EL (cell line): ENCODE data around the gene SORCS3.

Experiments
- DNase-seq: peaks from one replicate; pipeline ENCODE4 v3.0.0-alpha.2; 2016

The SORCS3 gene

GRCh38 chr10:104648421-104648820, 7.3 kb downstream of the SORCS3 start:
- DNase-seq = no peak

- no peak for DNase-seq
Measured at GRCh38 chr10:104650072-104650471, 9.0 kb downstream of the SORCS3 start.

GRCh38 chr10:104650635-104651331, 9.7 kb downstream of the SORCS3 start:
- DNase-seq = no peak

GRCh38 chr10:104657036-104657435, 15.9 kb downstream of the SORCS3 start:
- DNase-seq = no peak

DNA sequence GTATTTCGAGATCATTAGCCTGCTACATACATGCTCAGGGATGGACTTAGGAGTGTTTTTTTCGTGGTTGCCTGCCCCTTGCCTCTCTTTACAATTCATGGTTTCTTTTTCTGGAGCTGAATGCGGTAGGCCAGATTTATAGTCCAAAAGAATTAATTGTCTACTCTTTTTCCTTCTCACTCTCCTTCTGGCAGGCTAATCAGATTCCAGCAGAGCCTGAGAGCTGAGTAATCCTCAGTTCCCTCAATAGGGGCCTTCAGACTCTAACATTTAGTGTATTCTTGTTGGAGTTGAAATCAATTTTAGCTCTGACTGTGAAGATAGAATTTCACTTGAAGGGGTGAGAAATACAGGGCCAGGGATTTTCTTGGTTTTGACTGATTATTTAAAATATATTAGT, 16.4 kb downstream of the SORCS3 start:
- DNase-seq = no peak

- no peak for DNase-seq
Measured at GRCh38 chr10:104658067-104658466, 17.0 kb downstream of the SORCS3 start.

DNA sequence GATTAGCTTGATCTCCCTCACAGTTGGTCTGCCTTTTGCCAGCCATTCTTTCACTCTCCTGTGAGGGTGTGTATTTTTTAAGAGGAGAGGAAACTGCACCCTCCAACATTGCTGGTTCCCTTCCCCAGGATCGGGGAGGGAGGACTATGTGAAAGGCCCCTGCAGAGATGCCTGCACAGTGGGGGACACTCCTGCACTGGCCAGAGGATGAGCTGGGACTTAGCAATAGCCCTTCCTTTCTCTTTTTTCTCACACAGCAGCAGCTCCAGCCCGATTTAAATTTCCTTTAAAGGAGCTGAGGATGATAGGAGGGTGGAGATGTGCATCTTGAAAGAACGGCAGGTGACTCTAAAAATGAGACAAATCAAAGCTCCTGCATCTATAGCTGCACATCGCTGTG, 18.7 kb downstream of the SORCS3 start:
- DNase-seq = no peak

- no peak for DNase-seq
Measured at GRCh38 chr10:104663076-104663475, 22.0 kb downstream of the SORCS3 start.

- DNase-seq = no peak
Measured at GRCh38 chr10:104663563-104663962, 22.5 kb downstream of the SORCS3 start.

DNA sequence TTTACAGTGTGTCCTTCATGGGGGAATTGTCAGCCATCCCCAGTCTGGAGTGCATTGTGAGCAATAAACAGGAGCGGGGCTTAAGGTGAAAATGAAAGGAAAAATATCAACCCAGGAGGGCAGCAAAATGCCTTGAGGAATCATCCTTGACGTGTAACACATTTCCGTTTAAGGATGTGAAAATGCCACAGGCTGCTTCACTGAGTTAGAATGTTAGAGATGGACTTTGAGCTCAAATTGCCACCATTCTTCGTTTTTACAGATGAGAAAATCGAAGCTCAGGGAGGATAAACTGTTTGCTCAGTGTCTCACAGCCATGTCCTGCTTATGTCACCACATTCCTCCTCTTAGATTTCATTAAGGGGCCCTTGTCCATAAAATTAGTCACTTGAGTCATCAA, 23.1 kb downstream of the SORCS3 start:
- DNase-seq = no peak

GRCh38 chr10:104665174-104665573, 24.1 kb downstream of the SORCS3 start:
- DNase-seq = no peak

DNA sequence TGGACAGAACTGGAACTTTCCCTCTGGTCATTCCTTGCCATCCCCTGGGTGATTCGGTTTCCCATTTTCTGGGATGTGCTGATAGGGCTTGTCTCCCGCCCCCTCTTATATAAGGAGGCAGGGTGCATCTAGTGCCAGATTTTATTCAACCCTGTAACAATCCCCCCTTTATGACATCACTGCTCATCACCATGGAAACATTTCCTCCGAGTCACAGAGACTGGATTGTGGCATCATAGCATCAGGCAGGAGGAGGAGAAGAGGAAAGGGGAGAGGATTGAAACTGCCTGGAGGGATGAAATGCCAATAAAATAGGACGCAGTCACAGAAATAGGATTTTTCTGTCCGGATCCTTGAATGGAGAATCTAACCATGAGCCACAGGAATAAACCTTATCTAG, 25.0 kb downstream of the SORCS3 start:
- DNase-seq = no peak

GRCh38 chr10:104676874-104677273, 35.8 kb downstream of the SORCS3 start:
- DNase-seq = no peak

DNA sequence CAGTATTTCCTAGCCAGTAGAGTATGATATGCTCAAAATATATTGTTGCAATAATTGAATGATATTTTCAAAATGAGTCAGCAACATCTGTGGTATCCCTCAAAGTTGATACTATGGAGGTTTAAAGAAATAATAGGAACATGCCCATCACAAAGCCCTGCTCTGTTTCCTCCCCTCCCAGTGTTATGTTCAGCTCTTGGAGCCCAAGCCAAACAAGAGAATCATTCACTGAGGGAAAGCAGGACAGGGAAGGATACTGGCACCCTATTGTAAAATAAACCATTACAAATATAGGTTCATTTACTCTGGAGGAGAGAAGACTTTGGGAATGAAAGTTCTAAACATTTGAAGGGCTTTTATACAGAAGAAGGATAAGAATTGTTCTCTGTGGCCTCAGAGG, 37.6 kb downstream of the SORCS3 start:
- DNase-seq = no peak

DNA sequence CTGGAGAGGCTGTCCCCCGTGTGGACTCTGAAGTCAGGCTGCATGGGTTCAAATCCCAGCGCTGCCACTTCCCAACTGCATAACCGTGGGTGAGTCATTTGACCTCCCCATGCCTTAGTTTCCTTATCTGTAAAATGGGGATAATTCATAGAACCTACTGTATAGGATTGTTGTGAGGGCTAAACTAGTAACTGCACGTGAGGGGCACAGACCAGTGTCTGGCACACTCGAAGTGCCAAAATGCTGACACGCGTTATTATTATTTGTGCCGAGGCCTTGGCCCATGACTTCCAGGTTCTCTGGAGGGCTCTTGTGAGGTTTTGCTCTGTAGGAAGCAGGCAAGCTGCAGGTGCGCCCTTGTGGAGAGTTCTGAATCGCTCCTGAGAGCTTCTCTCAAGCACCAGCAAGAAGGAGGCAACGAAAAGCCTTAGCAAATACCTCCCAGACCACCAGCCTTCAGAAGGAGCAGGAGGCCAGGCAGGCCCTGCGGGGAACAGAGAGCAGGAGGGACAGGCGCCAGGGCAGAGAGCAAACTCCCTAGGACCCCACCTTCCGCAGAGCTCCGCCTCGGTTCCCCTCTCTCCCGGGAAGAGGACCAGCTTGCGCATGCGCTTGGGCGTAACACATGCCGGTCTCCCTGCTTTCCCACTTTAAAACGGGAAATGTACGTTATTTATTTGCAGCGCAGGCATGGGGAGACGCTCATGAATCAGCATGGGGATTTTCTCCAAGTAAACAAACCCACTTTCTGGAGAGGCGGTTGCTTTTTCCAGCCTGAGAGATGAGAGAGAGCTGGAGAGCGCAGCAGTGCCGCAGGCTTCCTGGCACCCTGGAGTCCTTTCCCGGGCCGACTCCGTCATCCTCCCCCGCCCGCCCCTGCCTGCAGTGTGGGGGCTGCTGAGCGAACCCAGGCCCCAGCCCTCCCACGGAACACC, 39.6 kb downstream of the SORCS3 start:
- DNase-seq = peak; percentile 3

GRCh38 chr10:104681485-104681884, 40.4 kb downstream of the SORCS3 start:
- DNase-seq = no peak

- DNase-seq = no peak
Measured at GRCh38 chr10:104683567-104683966, 42.5 kb downstream of the SORCS3 start.

- no peak for DNase-seq
Measured at GRCh38 chr10:104686829-104687228, 45.7 kb downstream of the SORCS3 start.

DNA sequence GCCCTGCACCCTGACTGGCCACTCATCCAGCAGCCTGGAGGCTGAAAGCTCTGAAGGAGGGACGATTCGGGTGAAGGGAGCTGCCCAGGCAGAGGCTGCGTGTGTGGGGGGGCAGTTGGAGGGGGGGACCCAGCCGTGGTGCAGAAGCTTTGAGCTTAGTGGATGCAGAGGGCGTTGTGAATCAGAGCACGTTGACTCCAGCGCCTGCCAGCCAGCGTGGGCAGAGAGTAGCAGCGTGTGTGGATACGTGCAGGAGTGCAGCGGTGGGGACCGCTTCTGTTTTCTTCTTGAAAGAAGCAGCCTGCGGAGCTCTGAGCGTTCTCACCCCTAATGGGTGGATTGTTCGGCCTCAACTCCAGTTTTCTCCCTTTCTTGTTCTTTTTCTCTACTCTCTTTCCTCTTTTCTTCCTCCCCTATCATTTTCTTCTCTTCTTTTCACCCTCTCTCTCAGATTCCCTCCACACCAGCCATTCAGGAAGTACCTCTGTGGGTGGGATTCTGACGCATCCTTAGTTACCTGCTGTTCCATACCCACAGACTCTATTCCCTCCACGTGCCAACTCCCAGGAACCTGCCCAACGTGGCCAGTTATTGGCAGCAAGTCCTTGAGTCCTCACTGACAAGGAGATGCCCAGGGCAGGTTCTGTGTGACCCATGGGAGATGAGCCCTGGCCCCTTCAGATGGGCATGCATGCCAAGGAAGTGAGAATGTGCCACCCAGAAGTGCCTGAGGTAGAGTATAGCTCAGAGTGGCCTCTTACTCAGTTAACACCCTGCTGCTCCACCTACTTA, 47.4 kb downstream of the SORCS3 start:
- DNase-seq = no peak

DNA sequence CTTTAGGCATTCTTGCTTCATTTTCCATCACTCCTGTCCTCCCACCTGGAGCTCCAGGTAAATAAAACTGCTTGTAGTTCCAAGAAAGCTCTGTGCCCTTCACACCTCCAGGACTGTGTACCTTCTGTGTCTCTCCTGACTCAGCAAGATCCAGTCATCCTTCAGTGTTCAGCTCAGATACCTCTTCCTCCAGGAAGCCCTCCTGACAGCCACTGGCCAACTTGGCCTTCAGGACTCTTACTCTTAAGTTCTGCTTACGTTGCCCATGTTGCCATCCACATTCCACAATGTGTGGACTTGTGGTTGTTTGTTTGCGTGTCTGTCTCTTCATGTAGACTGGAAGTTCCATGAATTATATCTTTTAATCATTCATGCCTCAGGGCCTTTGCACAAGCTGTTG, 48.0 kb downstream of the SORCS3 start:
- no peak for DNase-seq

- DNase-seq = no peak
Measured at GRCh38 chr10:104689547-104689946, 48.5 kb downstream of the SORCS3 start.

DNA sequence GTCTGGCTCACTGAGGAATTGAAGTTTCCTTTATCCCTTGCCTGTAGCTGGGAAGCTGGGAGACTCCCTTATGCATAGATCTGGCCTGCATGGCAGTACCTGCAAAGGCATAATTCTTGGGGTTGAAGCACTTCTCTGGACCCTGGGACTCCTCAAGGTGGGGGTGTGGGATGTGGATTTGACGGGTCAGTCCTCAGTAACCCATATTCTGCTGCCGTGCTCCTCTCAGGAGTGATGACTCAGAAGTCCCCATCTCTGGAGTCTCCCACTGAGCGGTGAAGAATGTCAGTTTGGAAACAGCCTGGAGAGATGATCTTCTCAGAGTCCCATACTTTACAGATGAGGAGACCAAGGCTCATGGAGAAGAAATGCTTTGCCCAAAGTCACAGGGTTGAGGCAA, 49.0 kb downstream of the SORCS3 start:
- DNase-seq = no peak

- DNase-seq = no peak
Measured at GRCh38 chr10:104690959-104691358, 49.9 kb downstream of the SORCS3 start.
